Measurements from ENCODE around the gene SYCP3. TPM values are rescaled to one million over a fixed set of nuclear protein-coding genes. Genes with fewer than 3 reads are reported as not detected.

Gene SYCP3
- polyA plus RNA-seq, 1 donor (not counting 4 experiments of a cell fraction or from before 2014, with no cell fraction given): 0.16 TPM

DNA sequence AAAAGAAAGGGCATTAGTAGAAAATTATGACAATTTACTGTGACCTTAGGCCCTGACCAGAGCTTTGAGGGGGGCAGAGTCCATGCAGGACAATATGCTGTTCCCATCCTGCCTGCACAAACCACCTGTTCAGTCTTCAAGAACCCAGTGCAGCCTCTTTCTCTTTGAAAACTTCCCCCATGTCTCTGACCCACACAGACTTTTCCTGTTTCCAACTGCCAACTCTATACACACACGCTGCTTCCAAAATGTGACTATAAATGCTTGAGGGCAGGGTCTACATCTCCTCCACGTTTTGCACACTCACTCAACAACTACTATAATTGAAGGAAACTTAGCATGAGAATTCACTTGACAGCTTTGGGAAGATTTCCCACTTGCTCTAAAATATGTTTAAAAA, 36.6 kb upstream of the SYCP3 start:
- no peak for DNase-seq (ENCODE audit: low read depth, low spot score)
- no peak overlapping the region for H2AFZ ChIP-seq (ENCODE audit: control insufficient read depth, low read length)
- dilution Hi-C loops (cut with MboI; ENCODE audit: extremely low pct_ligation_motif_present, low sequenced_read_pairs): no loop called here
- no peak overlapping the region for H3K27ac ChIP-seq (ENCODE audit: control insufficient read depth, insufficient read depth, low read length)
- H4K20me1 ChIP-seq (ENCODE audit: control insufficient read depth, extremely low read depth, insufficient read depth, low read length): no peaks in the 10 kb centered on the region
- no peak overlapping the region for H3K9ac ChIP-seq (ENCODE audit: control insufficient read depth, extremely low read depth, insufficient read depth, low read length)
- H3K36me3 ChIP-seq (ENCODE audit: control insufficient read depth in 2 of 2, extremely low read depth in 1 of 2, insufficient read depth in 2 of 2, low read length in 2 of 2): peaks cover 4% of the 10 kb centered on the region in 2 experiments
- H3K9me3 ChIP-seq (ENCODE audit: control insufficient read depth, low read depth, low read length): no peaks in the 10 kb centered on the region
- no peaks in the 10 kb centered on the region for H3K79me2 ChIP-seq (ENCODE audit: control insufficient read depth, insufficient read depth, low read length)
- no peaks in the 10 kb centered on the region for H3K27me3 ChIP-seq (ENCODE audit: control insufficient read depth, extremely low read depth, insufficient read depth, low read length)
- no peak for FAIRE-seq
- no peak overlapping the region for H3K4me3 ChIP-seq (ENCODE audit: control insufficient read depth in 2 of 3, extremely low read depth in 1 of 3, insufficient read depth in 2 of 3, low read depth in 1 of 3, low read length in 3 of 3)
- H3K4me2 ChIP-seq (ENCODE audit: control insufficient read depth, extremely low read depth, insufficient read depth, low read depth, low read length): no peak overlapping the region
- TF ChIP-seq, protein P1, sequence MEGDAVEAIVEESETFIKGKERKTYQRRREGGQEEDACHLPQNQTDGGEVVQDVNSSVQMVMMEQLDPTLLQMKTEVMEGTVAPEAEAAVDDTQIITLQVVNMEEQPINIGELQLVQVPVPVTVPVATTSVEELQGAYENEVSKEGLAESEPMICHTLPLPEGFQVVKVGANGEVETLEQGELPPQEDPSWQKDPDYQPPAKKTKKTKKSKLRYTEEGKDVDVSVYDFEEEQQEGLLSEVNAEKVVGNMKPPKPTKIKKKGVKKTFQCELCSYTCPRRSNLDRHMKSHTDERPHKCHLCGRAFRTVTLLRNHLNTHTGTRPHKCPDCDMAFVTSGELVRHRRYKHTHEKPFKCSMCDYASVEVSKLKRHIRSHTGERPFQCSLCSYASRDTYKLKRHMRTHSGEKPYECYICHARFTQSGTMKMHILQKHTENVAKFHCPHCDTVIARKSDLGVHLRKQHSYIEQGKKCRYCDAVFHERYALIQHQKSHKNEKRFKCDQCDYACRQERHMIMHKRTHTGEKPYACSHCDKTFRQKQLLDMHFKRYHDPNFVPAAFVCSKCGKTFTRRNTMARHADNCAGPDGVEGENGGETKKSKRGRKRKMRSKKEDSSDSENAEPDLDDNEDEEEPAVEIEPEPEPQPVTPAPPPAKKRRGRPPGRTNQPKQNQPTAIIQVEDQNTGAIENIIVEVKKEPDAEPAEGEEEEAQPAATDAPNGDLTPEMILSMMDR (optimal IDR thresholded peaks at IDR 0.05 in 1 of 3, IDR thresholded peaks at IDR 0.05 in 1 of 3, conservative IDR thresholded peaks at IDR 0.05 in 1 of 3; ENCODE audit: extremely low read depth in 1 of 3, insufficient read depth in 2 of 3, low read length in 3 of 3): no peak
- TF ChIP-seq EZH2 (IDR thresholded peaks at IDR 0.05; ENCODE audit: low read length): no peak
- H3K4me1 ChIP-seq (ENCODE audit: control insufficient read depth, extremely low read depth, insufficient read depth, low read length): no peaks in the 10 kb centered on the region
- no peaks in the 10 kb centered on the region for H3K9me1 ChIP-seq (ENCODE audit: control insufficient read depth, extremely low read depth, insufficient read depth, low read length)

DNA sequence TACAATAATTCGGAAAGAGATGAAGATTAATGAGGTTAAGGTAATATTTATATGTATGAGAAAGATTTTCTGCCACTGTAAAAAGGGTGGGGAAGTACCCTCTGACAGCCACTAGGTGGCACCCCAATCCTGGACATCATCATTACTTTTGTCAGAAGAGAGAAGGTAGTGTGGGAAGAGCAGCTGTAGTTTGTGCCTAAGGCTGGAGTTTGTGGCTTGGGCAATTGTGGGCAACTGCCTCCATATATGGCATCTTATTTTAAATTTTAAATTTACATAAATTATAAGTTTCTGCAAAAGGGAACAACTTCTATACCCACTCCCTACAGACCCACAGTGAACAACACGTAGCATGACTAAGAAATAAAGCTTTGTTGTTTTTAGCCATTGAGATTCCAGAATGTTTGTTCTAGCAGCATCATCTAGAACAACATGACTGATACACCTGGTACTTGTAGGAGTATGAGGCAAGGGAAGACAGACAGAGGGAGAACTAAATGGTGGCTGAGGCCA, 34.4 kb upstream of the SYCP3 start:
- dilution Hi-C loops (cut with MboI; ENCODE audit: extremely low pct_ligation_motif_present, low sequenced_read_pairs): no loop called here

More for the DNA sequence above, 34.4 kb upstream of the SYCP3 start:
- Histone ChIP-seq H3K27me3 (ENCODE audit: control insufficient read depth, extremely low read depth, insufficient read depth, low read length) (no peaks in the 10 kb centered on the region), H3K9me1 (ENCODE audit: control insufficient read depth, extremely low read depth, insufficient read depth, low read length) (no peaks in the 10 kb centered on the region), H3K4me3 (ENCODE audit: control insufficient read depth in 2 of 3, extremely low read depth in 1 of 3, insufficient read depth in 2 of 3, low read depth in 1 of 3, low read length in 3 of 3) (no peak overlapping the region), H3K36me3 (ENCODE audit: control insufficient read depth in 2 of 2, extremely low read depth in 1 of 2, insufficient read depth in 2 of 2, low read length in 2 of 2) (peaks cover 3 to 11% of the 10 kb centered on the region in 2 experiments), H3K9ac (ENCODE audit: control insufficient read depth, extremely low read depth, insufficient read depth, low read length) (no peak overlapping the region), H4K20me1 (ENCODE audit: control insufficient read depth, extremely low read depth, insufficient read depth, low read length) (no peaks in the 10 kb centered on the region), H3K4me2 (ENCODE audit: control insufficient read depth, extremely low read depth, insufficient read depth, low read depth, low read length) (no peak overlapping the region), H2AFZ (ENCODE audit: control insufficient read depth, low read length) (no peak overlapping the region), H3K79me2 (ENCODE audit: control insufficient read depth, insufficient read depth, low read length) (no peaks in the 10 kb centered on the region), H3K27ac (ENCODE audit: control insufficient read depth, insufficient read depth, low read length) (no peak overlapping the region), H3K4me1 (ENCODE audit: control insufficient read depth, extremely low read depth, insufficient read depth, low read length) (no peaks in the 10 kb centered on the region), H3K9me3 (ENCODE audit: control insufficient read depth, low read depth, low read length) (no peaks in the 10 kb centered on the region)
- FAIRE-seq: peak; percentile 52
- TF ChIP-seq, protein P1 (optimal IDR thresholded peaks at IDR 0.05 in 1 of 3, IDR thresholded peaks at IDR 0.05 in 1 of 3, conservative IDR thresholded peaks at IDR 0.05 in 1 of 3; ENCODE audit: extremely low read depth in 1 of 3, insufficient read depth in 2 of 3, low read length in 3 of 3): peak; percentile 70 to 85 (median 83)
- no peak for TF ChIP-seq EZH2 (IDR thresholded peaks at IDR 0.05; ENCODE audit: low read length)
- peak; percentile 11 for DNase-seq (ENCODE audit: low read depth, low spot score)

All from keratinocyte (primary cell).